ENCODE data around the gene OR6J1.
A peak's percentile ranks its signal among the peaks of the same experiment; 100 is the strongest.
"Not testable (repeated sequence)": the region's sequence is repeated elsewhere in the genome, so short reads cannot be mapped to it uniquely, and the experiment has no call there.

Gene OR6J1

DNA sequence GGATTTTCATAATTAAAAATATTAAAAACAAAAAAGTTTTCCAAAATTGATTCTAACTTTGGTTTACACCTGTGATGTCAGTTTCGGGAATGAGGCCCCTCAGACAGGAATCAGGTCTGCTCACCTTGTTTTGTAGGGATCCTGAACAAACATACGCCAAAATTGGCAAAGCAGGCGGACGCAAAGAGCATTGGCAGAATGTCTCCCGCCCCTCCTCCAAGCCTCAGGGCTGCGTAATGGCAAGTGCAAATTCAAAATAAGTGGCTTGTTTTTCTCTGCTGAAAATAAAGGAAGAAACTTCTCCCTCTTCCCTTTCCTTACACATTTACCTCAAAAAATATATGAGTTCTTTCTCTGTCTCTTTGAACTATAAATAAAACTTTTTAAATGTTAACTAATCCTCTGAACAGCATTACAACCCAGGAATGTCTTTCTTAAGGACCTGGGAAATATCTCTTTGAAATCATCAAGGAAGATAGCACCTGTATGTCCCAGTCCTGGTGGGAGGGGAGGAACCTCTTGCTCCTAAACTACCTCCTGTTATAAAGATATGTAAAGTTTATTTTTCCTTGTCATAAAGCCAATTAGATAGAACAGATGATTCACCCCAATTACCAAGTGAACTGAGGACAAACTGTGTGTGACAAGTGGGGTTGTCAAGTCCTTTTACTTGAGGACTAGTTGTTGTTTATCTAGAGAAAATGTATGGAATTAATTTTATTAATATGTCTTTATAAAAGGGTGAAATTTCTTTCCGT lies 16.5 kb downstream of the OR6J1 start:
- Histone ChIP-seq H3K9me3 (replicated peaks; ENCODE audit: low read length) (no peaks in the 10 kb centered on the region), H3K9ac (ENCODE audit: low read depth, low read length) (no peak overlapping the region), H3K4me1 (ENCODE audit: control insufficient read depth, insufficient read depth, low read length) (no peaks in the 10 kb centered on the region), H3K36me3 (ENCODE audit: insufficient read depth, low read length) (no peaks in the 10 kb centered on the region), H3K27me3 (ENCODE audit: control insufficient read depth, insufficient read depth, low read length) (peaks cover 7% of the 10 kb centered on the region), H3K4me2 (ENCODE audit: low read length) (no peak overlapping the region), H3K4me3 (ENCODE audit: low read length) (no peak overlapping the region)

DNA sequence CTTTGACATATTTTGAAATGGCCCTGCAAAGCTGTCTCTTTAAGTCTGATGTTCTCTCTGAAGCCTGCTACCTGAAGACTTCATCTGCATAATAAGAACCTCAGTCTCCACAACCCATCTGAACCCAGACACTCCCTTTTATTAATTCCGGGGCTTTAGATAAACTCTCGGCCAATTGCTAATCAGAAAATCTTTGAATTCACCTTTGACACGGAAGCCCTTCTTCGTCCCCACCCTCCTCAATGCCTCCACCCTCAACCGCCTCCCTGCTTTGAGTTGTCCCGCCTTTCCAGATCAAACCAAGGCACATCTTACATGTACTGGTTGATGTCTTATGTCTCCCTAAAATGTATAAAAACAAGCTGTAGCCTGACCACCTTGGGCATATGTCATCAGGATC lies 17.6 kb downstream of the OR6J1 start:
- no peaks in the 10 kb centered on the region for H3K36me3 ChIP-seq (ENCODE audit: insufficient read depth, low read length)
- H3K4me2 ChIP-seq (ENCODE audit: low read length): no peak overlapping the region
- H3K4me1 ChIP-seq (ENCODE audit: control insufficient read depth, insufficient read depth, low read length): peaks cover 10% of the 10 kb centered on the region
- H3K4me3 ChIP-seq (ENCODE audit: low read length): no peak overlapping the region
- H3K9me3 ChIP-seq (replicated peaks; ENCODE audit: low read length): no peaks in the 10 kb centered on the region
- H3K9ac ChIP-seq (ENCODE audit: low read depth, low read length): no peak overlapping the region
- peaks cover 7% of the 10 kb centered on the region for H3K27me3 ChIP-seq (ENCODE audit: control insufficient read depth, insufficient read depth, low read length)

DNA sequence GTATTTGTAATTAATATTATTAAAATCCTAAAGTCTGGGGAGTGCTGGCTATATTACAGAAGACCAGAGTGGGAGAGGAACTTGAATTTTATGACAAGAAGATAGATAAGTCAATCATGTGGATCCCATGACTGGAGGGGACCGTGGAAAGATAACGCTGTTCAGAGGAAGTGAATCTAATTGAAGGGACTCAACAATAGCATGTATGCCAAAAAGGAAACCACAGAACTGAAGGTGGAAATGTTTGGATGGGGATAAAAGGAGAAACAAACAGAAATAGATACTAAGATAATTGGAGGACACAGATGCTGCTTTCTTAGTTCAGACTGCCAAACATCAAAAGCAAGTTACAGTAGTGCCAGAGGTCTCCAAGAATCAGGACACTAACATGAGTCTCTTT lies 21.1 kb downstream of the OR6J1 start:
- H3K4me3 ChIP-seq (ENCODE audit: low read length): no peak overlapping the region
- no peaks in the 10 kb centered on the region for H3K36me3 ChIP-seq (ENCODE audit: insufficient read depth, low read length)
- H3K9me3 ChIP-seq (replicated peaks; ENCODE audit: low read length): no peaks in the 10 kb centered on the region
- H3K4me2 ChIP-seq (ENCODE audit: low read length): no peak overlapping the region
- no peak overlapping the region for H3K9ac ChIP-seq (ENCODE audit: low read depth, low read length)
- peaks cover 10% of the 10 kb centered on the region for H3K4me1 ChIP-seq (ENCODE audit: control insufficient read depth, insufficient read depth, low read length)
- H3K27me3 ChIP-seq (ENCODE audit: control insufficient read depth, insufficient read depth, low read length): no peaks in the 10 kb centered on the region

DNA sequence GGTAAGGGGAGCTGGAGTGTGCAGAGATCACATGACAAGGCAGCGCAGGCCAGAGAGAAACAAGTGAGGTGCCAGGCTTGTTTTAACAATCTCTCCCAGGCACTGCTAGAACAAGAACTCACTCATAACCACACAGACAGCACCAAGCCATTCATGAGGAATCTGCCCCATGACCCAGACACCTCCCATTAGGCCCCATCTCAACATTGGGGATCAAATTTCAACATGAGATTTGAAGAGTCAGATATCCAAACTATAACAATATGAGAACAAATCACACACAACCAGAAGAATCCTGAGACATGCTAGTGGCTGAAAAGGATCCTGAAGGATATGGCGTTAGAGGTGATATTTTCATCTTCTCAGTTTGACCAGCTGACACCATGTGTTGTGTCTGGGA lies 21.9 kb downstream of the OR6J1 start:
- Histone ChIP-seq H3K4me2 (ENCODE audit: low read length) (peak overlapping the region; percentile 16), H3K4me3 (ENCODE audit: low read length) (no peak overlapping the region), H3K9me3 (replicated peaks; ENCODE audit: low read length) (no peaks in the 10 kb centered on the region), H3K9ac (ENCODE audit: low read depth, low read length) (no peak overlapping the region), H3K4me1 (ENCODE audit: control insufficient read depth, insufficient read depth, low read length) (peaks cover 10% of the 10 kb centered on the region), H3K36me3 (ENCODE audit: insufficient read depth, low read length) (no peaks in the 10 kb centered on the region), H3K27me3 (ENCODE audit: control insufficient read depth, insufficient read depth, low read length) (no peaks in the 10 kb centered on the region)

DNA sequence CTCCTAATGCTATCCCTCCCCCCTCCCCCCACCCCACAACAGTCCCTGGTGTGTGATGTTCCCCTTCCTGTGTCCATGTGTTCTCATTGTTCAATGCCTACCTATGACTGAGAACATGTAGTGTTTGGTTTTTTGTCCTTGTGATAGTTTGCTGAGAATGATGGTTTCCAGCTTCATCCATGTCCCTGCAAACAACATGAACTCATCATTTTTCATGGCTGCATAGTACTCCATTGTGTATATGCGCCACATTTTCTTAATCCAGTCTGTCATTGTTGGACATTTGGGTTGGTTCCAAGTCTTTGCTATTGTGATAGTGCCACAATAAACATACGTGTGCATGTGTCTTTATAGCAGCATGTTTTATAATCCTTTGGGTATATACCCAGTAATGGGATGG lies 28.4 kb downstream of the OR6J1 start:
- H3K4me1 ChIP-seq (ENCODE audit: control insufficient read depth, insufficient read depth, low read length): peaks cover 27% of the 10 kb centered on the region
- not testable (repeated sequence) for H3K36me3 ChIP-seq (ENCODE audit: insufficient read depth, low read length); H3K4me3 ChIP-seq (ENCODE audit: low read length); H3K4me2 ChIP-seq (ENCODE audit: low read length); H3K9ac ChIP-seq (ENCODE audit: low read depth, low read length); H3K9me3 ChIP-seq (replicated peaks; ENCODE audit: low read length); H3K27me3 ChIP-seq (ENCODE audit: control insufficient read depth, insufficient read depth, low read length)

DNA sequence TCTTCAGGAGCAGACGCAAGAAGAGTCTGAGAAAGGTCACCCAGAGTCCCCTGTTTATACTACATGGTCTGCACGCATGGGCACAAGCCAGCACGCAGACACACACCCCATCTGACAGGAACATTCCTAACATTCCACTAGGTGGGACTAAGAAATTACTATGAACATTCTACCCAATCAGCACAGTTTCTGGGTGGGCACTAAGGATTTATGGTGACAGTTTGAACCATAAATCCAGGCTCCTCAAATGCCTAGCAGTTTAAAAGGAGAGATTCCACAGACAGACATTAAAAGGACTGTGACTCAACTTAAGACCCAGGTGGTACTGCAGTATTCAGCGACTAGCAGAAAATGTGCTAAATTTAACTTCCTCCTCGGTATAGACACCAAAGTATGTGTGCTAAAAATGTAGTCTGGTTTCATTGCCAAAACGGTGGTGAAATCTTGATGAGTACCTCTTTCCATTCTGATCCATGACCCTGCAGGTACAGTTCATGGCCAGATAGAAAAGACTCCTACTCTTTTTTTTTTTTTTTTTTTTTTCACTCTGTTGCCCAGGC lies 29.8 kb downstream of the OR6J1 start:
- Histone ChIP-seq H3K27me3 (ENCODE audit: control insufficient read depth, insufficient read depth, low read length) (no peaks in the 10 kb centered on the region), H3K4me2 (ENCODE audit: low read length) (peak overlapping the region; percentile 24), H3K4me3 (ENCODE audit: low read length) (no peak overlapping the region), H3K36me3 (ENCODE audit: insufficient read depth, low read length) (peaks cover 21% of the 10 kb centered on the region), H3K9ac (ENCODE audit: low read depth, low read length) (peak overlapping the region; percentile 14), H3K9me3 (replicated peaks; ENCODE audit: low read length) (no peaks in the 10 kb centered on the region), H3K4me1 (ENCODE audit: control insufficient read depth, insufficient read depth, low read length) (peaks cover 27% of the 10 kb centered on the region)

DNA sequence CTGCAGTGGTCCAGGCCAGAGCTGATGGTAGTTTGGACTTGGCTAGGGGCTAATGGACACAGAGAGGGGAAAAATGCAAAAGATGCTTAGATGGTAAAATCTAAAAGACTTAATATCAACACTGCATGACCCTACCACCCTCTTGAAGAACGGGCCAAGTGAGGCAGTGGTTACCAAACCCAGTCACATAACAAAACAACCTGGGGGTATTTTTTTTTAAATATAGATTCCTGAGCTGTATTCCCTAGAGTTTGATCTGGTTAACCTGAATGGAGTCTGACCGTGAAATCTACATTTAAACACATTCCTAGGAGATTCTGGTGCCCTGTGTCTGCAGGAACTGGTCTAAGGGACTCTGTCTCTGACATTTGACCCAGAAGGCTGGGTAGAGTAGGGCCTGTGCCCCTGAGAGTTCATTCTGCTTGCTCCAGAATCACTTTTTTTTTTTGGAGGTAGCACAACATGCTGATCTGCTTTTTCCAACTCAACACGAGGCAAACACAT lies 30.4 kb downstream of the OR6J1 start:
- peaks cover 27% of the 10 kb centered on the region for H3K4me1 ChIP-seq (ENCODE audit: control insufficient read depth, insufficient read depth, low read length)
- peaks cover 21% of the 10 kb centered on the region for H3K36me3 ChIP-seq (ENCODE audit: insufficient read depth, low read length)
- no peaks in the 10 kb centered on the region for H3K27me3 ChIP-seq (ENCODE audit: control insufficient read depth, insufficient read depth, low read length)
- H3K9ac ChIP-seq (ENCODE audit: low read depth, low read length): peak overlapping the region; percentile 72
- no peaks in the 10 kb centered on the region for H3K9me3 ChIP-seq (replicated peaks; ENCODE audit: low read length)
- no peak overlapping the region for H3K4me3 ChIP-seq (ENCODE audit: low read length)
- peak overlapping the region; percentile 52 for H3K4me2 ChIP-seq (ENCODE audit: low read length)

DNA sequence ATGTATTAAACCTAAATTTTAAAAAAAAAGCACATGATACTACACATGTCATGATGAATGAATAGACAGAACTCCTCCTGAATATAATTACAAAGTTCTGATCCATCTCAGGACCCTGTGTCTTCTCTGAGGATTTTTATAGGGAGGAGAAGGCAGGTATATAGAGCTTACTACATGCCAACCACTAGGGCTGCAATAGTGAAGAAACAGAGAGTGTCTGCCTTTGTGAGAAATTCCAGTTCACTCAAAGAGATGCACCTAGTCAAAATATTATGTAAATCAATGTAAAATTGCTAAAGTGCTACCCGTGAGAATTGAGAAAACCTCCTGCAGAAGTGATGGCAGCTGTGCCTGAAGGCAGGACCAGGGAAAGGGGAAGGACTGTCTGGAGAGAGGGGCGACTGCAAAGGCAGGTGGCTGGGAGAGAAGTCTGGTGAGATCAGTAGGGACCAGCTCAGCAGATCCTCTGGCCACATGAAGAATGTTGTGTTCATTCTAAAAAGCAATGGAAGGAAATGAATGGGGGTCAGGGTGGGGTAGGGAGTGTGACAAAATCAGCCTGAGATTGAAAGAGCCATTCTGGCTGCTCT lies 31.0 kb downstream of the OR6J1 start:
- peaks cover 27% of the 10 kb centered on the region for H3K4me1 ChIP-seq (ENCODE audit: control insufficient read depth, insufficient read depth, low read length)
- no peaks in the 10 kb centered on the region for H3K27me3 ChIP-seq (ENCODE audit: control insufficient read depth, insufficient read depth, low read length)
- no peaks in the 10 kb centered on the region for H3K9me3 ChIP-seq (replicated peaks; ENCODE audit: low read length)
- H3K36me3 ChIP-seq (ENCODE audit: insufficient read depth, low read length): peaks cover 24% of the 10 kb centered on the region
- peak overlapping the region; percentile 52 for H3K4me2 ChIP-seq (ENCODE audit: low read length)
- H3K4me3 ChIP-seq (ENCODE audit: low read length): no peak overlapping the region
- peak overlapping the region; percentile 72 for H3K9ac ChIP-seq (ENCODE audit: low read depth, low read length)

DNA sequence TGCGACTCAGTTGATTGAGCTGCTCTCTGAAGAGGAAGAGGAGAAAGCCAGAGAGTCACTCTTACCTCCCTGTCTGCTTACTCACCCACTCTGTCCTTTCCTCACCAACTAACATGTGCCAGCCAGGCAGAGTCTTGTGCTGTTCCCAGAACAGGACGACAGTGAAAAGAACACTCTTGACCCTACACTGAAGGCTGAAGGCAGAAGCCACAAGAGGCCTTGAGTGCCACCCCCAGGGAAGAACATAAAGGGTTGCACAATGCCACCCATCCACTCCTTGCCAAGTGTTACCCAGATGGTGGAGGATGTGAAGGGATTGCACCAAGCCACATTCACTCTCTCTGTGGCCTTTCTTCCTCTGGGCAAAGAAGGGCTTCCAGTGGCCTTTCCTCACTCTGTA lies 33.2 kb downstream of the OR6J1 start:
- Histone ChIP-seq H3K36me3 (ENCODE audit: insufficient read depth, low read length) (peaks cover 37% of the 10 kb centered on the region), H3K4me2 (ENCODE audit: low read length) (no peak overlapping the region), H3K4me1 (ENCODE audit: control insufficient read depth, insufficient read depth, low read length) (peaks cover 44% of the 10 kb centered on the region), H3K9ac (ENCODE audit: low read depth, low read length) (no peak overlapping the region), H3K4me3 (ENCODE audit: low read length) (no peak overlapping the region), H3K27me3 (ENCODE audit: control insufficient read depth, insufficient read depth, low read length) (no peaks in the 10 kb centered on the region), H3K9me3 (replicated peaks; ENCODE audit: low read length) (no peaks in the 10 kb centered on the region)

DNA sequence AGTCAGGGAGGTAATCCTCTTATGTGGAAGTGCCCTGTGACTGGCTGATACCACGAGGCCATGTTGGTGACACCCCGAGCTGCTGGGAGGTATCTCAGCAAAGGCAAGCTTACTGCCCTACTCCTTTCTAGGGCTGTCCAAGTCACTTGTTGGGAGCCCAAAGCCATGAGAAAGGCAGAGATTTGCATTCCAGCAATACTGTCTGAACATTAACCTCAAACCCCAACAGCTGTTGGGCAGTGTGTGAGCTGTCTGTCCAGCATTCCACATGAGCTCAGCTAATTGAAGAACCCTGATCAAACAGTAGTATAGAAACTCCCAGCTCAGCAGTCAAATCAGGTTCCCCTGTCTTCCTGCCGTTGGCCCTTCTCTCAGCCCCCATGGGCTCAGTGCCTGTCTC lies 36.9 kb downstream of the OR6J1 start:
- peaks cover 63% of the 10 kb centered on the region for H3K36me3 ChIP-seq (ENCODE audit: insufficient read depth, low read length)
- H3K9ac ChIP-seq (ENCODE audit: low read depth, low read length): peak overlapping the region; percentile 45
- no peaks in the 10 kb centered on the region for H3K9me3 ChIP-seq (replicated peaks; ENCODE audit: low read length)
- H3K4me3 ChIP-seq (ENCODE audit: low read length): no peak overlapping the region
- no peak overlapping the region for H3K4me2 ChIP-seq (ENCODE audit: low read length)
- no peaks in the 10 kb centered on the region for H3K27me3 ChIP-seq (ENCODE audit: control insufficient read depth, insufficient read depth, low read length)
- peaks cover 35% of the 10 kb centered on the region for H3K4me1 ChIP-seq (ENCODE audit: control insufficient read depth, insufficient read depth, low read length)

DNA sequence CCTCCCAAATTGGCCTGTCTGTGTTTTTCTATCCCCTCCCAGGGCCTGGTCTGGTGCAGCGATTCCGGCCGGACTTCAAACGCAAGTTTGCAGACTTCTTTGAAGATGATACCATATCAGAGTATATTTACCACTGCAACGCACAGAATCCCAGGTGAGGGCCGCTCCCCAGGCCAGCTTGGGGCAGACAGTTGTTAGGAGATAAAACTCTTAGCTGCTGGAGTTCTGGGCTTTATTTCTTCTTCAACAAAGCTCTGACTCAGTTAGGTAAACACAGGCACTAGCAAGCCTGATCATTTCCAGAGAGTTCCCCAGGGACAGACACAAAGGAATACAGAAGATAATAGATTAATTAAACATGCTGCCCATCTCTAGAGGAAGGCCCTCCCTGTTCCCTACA lies 37.8 kb downstream of the OR6J1 start:
- Histone ChIP-seq H3K4me2 (ENCODE audit: low read length) (no peak overlapping the region), H3K4me1 (ENCODE audit: control insufficient read depth, insufficient read depth, low read length) (peaks cover 37% of the 10 kb centered on the region), H3K9ac (ENCODE audit: low read depth, low read length) (peak overlapping the region; percentile 41), H3K9me3 (replicated peaks; ENCODE audit: low read length) (no peaks in the 10 kb centered on the region), H3K27me3 (ENCODE audit: control insufficient read depth, insufficient read depth, low read length) (no peaks in the 10 kb centered on the region), H3K36me3 (ENCODE audit: insufficient read depth, low read length) (peaks cover 66% of the 10 kb centered on the region), H3K4me3 (ENCODE audit: low read length) (no peak overlapping the region)

Data from skeletal muscle satellite cell (primary cell).